D341Med (cell line): Measurements from ENCODE around the gene NKX6-2.

Source experiments
- DNase-seq: peaks from one replicate; pipeline ENCODE4 v3.0.0; 2012; ENCODE audit warnings: low spot score

NKX6-2 gene

DNA sequence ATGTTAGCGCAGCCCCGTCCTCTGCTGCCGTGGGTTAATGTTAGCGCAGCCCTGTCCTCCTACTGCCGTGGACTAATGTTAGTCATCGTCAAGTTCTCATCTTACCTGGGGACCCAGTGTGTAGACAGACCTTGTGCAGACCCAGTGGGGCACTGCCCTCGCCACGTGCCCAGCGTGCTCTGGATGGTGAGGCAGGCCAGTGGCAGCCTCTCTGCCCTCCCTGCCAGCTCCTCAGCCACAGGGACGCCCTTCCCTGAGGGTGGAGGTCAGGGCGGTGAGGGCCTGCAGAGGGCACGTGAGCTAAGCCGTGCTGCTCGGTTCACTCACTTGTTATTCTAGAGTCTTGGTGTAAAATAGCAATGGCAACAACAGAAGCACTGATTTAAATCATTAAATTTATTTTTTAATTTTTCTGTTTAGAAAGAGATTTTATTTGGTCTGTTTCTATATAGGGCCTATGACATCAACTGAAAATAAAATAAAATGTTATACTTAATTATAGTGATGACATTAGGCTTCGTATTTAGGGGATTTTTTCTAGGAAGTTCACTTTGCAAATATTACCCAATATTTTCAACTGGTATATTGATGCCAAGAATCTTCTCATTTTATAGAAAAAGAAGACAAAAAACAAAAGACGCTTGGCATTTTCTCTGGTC lies 48.4 kb downstream of the NKX6-2 start:
- DNase-seq, result no peak

DNA sequence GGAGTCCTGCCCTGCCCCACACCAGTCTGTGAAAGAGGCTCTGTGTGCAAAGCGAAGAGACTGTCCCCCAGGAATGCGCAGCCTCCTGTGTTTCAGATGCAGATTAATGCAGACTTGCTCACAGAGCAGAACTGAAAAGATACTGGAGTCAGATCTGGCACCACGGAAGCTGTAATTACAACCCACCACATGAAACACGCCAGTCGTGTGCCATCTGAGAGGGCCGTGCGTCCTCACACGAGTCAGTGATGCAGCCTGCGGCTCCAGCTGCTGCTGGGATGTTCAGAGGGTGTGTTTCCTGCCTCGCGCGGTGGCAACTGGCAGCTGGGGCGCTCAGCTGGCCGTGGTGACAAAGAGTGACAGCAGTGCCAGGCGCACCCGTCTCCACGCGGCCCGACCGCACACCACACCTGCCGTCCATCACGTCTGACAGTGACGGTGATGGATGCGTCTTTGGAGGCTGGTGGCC lies 50.0 kb downstream of the NKX6-2 start:
- DNase-seq, result no peak

DNA sequence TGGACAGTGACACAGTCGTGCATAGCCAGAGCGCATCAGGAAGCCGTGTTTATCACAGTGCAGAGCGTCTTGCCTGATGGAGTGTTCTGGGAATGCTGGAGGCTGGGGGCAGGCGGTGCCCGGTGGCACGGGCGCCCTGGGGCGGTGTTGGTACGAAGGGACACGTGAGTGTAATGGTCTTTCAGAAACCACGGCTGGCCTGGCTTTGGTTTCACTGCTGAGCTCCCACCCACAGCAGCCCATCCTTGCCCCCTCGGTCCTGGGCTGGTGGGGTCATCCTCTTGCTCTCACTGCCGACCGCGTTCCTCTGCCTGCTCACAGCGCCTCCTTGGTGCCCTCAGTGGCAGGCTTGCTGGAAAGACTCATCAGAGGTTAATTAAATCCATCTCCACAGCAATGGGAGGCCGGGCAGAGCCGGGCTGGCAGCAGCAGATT lies 50.6 kb downstream of the NKX6-2 start:
- DNase-seq, result no peak

DNA sequence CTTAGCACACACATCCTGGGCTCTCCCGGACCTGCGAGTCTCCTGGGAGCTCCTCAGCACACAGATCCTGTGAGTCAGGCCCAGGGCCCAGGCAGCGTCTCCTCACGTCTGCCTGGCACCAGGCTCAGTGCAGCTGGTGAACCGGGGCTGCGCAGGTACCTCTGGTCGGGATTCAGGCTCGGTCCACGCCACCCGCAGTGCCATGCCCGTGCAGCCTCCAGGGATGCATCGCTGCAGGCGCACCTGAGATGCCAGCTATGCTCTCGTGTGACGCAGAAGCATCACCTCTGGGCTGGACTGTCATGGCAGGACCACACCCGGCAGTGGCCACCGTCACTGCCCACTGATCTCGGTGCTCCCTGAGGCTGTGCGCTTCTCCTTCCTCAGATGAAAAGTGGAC lies 52.0 kb downstream of the NKX6-2 start:
- no peak for DNase-seq
